GM12865 (cell line): ENCODE data around the gene CPNE9.

Experiments used
- DNase-seq: peaks from one replicate; pipeline ENCODE4 v3.0.0; 2010; ENCODE audit warnings: low read depth
- H3K4me3 ChIP-seq: 2 replicates; pipeline ENCODE4 v1.5.1; 2011; ENCODE audit warnings: mild to moderate bottlenecking, low read depth, low read length, control low read depth
- CTCF ChIP-seq: IDR thresholded peaks from 2 replicates; pipeline ENCODE4 v1.5.1; 2011; ENCODE audit warnings: low read length, control low read depth, low read depth, inconsistent platforms; ENCODE audit not compliant: insufficient read depth; ENCODE audit errors: missing control alignments

Gene CPNE9

GRCh38 chr3:9761919-9762318 lies 58.3 kb downstream of the CPNE9 start:
- TF ChIP-seq CTCF: no peak

DNA sequence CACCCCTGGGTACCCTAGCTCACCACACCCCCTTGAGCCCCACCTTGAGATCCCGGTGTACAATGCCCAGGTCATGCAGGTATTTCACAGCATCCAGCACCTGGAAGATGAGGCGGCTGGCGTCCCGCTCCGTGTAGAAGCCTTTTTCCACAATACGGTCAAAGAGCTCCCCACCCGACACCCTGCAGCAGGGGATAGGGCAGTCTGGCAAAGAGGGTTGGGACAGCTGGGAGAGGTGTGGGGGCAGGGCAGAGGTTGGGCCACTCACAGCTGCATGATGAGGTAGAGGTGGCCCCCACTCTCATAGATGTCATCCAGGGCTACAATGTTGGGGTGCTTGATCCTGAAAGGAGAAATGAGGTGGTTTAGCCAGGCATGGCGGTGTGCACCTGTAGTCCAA lies 59.2 kb downstream of the CPNE9 start:
- no peak for DNase-seq
- no peak for TF ChIP-seq CTCF
- H3K4me3 ChIP-seq: no peak overlapping the region

More at GRCh38 chr3:9761919-9762318, 58.3 kb downstream of the CPNE9 start:
- H3K4me3 ChIP-seq: no peak overlapping the region
- DNase-seq: no peak

DNA sequence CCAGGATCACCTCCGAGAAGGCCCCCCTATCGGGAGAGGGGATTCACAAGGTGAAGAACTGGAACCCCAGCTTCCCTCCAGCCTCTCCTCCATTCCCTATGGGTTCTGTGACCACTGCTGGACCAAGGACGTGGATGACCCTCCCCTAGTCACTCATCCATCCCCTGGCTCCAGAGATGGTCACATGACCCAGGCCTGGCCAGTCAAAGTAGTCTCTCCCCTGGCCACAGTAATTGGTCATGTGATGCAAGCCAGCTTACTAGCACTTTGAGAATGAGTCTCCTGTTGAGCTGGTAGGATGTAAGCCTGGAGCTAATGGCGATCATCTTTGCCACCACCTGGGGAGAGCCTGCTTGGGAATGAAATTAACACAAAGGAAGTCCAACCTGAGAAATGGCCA lies 62.2 kb downstream of the CPNE9 start:
- H3K4me3 ChIP-seq: no peak overlapping the region
- DNase-seq: no peak
- no peak for TF ChIP-seq CTCF

- TF ChIP-seq CTCF: no peak
- DNase-seq: no peak
- no peak overlapping the region for H3K4me3 ChIP-seq
Measured at GRCh38 chr3:9767418-9767817, 63.8 kb downstream of the CPNE9 start.

DNA sequence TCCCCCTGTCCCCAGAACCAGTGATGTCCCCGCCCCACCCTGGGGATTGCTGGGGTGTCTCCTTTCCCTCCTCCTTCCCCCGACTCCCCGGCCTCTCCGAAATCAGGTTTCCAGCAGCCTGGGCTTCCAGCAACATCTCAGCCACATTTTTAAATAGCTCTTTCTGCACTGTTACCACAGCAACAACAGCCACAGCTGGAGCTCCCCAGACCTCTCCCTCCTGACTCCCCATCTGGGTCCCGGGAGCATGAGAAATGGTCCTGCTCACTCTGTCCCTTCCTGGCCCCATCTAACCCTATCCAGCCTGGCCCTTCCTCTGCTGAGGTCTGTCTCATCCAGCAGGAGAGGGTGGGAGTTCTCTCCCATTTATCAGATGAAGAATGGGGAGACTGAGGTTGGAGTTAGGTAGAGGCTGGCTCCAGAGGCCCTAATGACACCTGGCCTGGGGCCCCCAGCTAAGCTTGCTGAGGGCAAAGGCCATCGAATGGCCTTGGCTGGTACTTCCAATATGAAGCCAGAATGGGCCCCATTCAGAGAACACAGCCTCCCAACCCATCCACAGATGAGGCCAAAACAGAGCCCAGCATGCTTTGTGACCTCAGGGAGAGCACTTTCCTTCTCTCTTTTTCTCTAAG lies 64.6 kb downstream of the CPNE9 start:
- DNase-seq: no peak
- TF ChIP-seq CTCF: no peak

GRCh38 chr3:9769012-9769411 lies 65.4 kb downstream of the CPNE9 start:
- no peak overlapping the region; the same call in 1 of the 2 replicates for H3K4me3 ChIP-seq
- DNase-seq: no peak
- TF ChIP-seq CTCF: no peak

More for the DNA sequence above, 64.6 kb downstream of the CPNE9 start:
- H3K4me3 ChIP-seq: no peak overlapping the region
